ENCODE results near the gene PWWP2B.

The PWWP2B gene

DNA sequence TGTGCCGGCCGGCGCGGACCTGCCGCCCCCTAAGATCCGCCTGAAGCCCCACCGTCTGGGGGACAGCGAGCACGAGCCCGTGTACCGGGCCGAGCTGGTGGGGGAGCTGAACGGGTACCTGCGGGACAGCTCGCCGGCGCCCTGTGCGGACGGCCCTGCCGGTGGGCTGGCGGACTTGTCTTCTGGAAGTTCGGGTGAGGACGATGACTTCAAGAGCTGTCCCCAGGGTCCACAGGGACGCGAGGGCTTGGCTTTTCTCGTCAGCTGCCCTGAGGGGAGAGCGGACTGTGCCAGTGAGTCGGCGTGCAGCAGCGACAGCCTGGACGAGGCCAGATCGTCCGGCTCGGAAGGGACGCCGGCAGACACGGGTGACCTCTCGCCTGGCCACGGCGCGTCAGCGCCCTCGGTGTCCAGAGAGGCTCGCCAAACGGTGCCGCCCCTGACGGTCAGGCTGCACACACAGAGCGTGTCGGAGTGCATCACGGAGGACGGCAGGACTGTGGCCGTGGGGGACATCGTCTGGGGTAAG is 8.5 kb downstream of the PWWP2B start:
- Histone ChIP-seq H3K9me3 (ENCODE audit: low read length) (no peaks in the 10 kb centered on the region), H3K4me3 (ENCODE audit: low read length) (no peak overlapping the region)

DNA sequence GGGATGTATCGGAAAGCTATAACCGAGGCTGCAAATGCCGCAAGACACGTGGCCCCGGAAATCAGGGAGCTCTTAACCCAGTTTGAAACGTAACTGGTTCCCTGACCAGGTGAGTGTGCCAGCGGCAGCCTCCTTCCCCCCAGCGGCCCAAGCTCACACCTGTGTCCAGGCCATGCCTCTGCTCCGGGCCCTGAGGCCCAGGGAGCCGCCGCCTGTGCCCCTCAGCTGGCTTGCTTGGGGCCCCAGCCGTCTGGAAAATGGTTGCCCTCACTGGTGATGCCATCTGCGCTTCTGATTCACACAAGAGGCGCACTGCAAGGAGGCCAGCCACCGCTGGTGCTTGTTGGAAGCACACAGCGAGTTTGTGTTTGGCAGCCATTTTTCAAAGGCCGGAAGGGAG is 9.2 kb downstream of the PWWP2B start:
- H3K27me3 ChIP-seq (ENCODE audit: insufficient read depth, low read length) = no peaks in the 10 kb centered on the region
- no peaks in the 10 kb centered on the region for H3K4me1 ChIP-seq (ENCODE audit: insufficient read depth, low read length)
- peaks cover 15% of the 10 kb centered on the region for H3K36me3 ChIP-seq (ENCODE audit: insufficient read depth, low read length)
- no peaks in the 10 kb centered on the region for H3K9me3 ChIP-seq (ENCODE audit: low read length)
- no peak overlapping the region for H3K4me3 ChIP-seq (ENCODE audit: low read length)
- H2AFZ ChIP-seq (ENCODE audit: low read depth, low read length) = no peak overlapping the region

More for the DNA sequence above, 8.5 kb downstream of the PWWP2B start:
- no peaks in the 10 kb centered on the region for H3K4me1 ChIP-seq (ENCODE audit: insufficient read depth, low read length)
- no peak overlapping the region for H2AFZ ChIP-seq (ENCODE audit: low read depth, low read length)
- H3K36me3 ChIP-seq (ENCODE audit: insufficient read depth, low read length) = peaks cover 15% of the 10 kb centered on the region
- no peaks in the 10 kb centered on the region for H3K27me3 ChIP-seq (ENCODE audit: insufficient read depth, low read length)

GRCh38 chr10:132406750-132407149 is 9.8 kb downstream of the PWWP2B start:
- H3K9me3 ChIP-seq (ENCODE audit: low read length) = no peaks in the 10 kb centered on the region

DNA sequence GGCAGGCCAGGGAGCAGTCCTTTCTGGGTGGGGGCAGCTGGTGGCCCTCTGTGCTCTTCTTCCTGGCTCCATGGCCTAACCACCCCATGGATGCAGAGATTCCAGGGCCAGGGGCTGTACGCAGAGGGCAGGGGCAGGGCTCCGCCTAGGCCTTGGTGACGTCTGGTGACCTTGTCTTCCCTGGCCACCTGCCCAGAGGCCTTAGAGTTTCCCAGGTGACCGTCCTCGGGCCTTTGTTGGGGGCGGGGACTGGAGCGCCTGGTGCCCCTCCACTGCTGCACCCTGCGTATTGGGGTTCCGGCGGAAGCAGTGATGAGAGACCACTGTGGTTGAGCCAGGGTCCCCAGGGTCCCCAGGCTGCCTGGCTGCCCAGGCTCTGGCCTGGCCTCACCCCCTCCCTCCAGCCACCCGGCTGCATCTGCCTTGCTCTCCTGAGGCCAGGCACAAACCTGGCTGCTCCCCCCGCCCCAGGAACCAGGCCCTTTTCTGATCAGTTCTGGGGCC is 10.3 kb downstream of the PWWP2B start:
- Histone ChIP-seq H3K27me3 (ENCODE audit: insufficient read depth, low read length) (no peaks in the 10 kb centered on the region), H3K9me3 (ENCODE audit: low read length) (no peaks in the 10 kb centered on the region), H2AFZ (ENCODE audit: low read depth, low read length) (no peak overlapping the region), H3K36me3 (ENCODE audit: insufficient read depth, low read length) (peaks cover 15% of the 10 kb centered on the region), H3K4me3 (ENCODE audit: low read length) (no peak overlapping the region), H3K4me1 (ENCODE audit: insufficient read depth, low read length) (no peaks in the 10 kb centered on the region)

More at GRCh38 chr10:132406750-132407149, 9.8 kb downstream of the PWWP2B start:
- no peaks in the 10 kb centered on the region for H3K27me3 ChIP-seq (ENCODE audit: insufficient read depth, low read length)
- peaks cover 15% of the 10 kb centered on the region for H3K36me3 ChIP-seq (ENCODE audit: insufficient read depth, low read length)
- H3K4me1 ChIP-seq (ENCODE audit: insufficient read depth, low read length) = no peaks in the 10 kb centered on the region
- H2AFZ ChIP-seq (ENCODE audit: low read depth, low read length) = no peak overlapping the region
- no peak overlapping the region for H3K4me3 ChIP-seq (ENCODE audit: low read length)

DNA sequence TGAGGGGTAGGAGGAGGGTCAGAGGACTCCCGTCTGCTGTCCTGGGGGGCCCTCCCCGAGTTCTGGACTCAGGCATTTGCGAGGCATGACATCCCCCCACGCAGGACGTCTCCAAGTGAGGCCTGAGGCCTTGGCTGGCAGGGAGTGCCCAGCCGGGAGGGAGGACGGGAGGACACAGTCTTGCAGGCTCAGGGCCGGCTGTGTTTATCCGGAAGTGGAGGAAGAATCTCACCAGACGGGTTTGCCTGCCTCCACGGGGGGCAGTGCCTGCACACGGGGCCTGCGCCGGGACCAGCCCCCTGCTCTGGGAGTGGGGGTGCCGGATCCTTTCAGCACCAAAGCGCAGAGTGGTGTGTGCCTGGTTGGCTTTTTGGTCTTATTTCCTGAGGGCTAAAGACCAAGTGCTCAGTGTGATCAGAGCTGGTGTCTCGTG is 10.9 kb downstream of the PWWP2B start:
- H3K36me3 ChIP-seq (ENCODE audit: insufficient read depth, low read length) = peaks cover 15% of the 10 kb centered on the region
- no peak overlapping the region for H2AFZ ChIP-seq (ENCODE audit: low read depth, low read length)
- H3K4me1 ChIP-seq (ENCODE audit: insufficient read depth, low read length) = no peaks in the 10 kb centered on the region
- no peak overlapping the region for H3K4me3 ChIP-seq (ENCODE audit: low read length)
- no peaks in the 10 kb centered on the region for H3K9me3 ChIP-seq (ENCODE audit: low read length)
- H3K27me3 ChIP-seq (ENCODE audit: insufficient read depth, low read length) = no peaks in the 10 kb centered on the region

- no peak overlapping the region for H2AFZ ChIP-seq (ENCODE audit: low read depth, low read length)
- no peak overlapping the region for H3K4me3 ChIP-seq (ENCODE audit: low read length)
- H3K9me3 ChIP-seq (ENCODE audit: low read length) = no peaks in the 10 kb centered on the region
- peaks cover 15% of the 10 kb centered on the region for H3K36me3 ChIP-seq (ENCODE audit: insufficient read depth, low read length)
- no peaks in the 10 kb centered on the region for H3K4me1 ChIP-seq (ENCODE audit: insufficient read depth, low read length)
- no peaks in the 10 kb centered on the region for H3K27me3 ChIP-seq (ENCODE audit: insufficient read depth, low read length)
These were observed 11.4 kb downstream of the PWWP2B start for GRCh38 chr10:132408367-132408781.

DNA sequence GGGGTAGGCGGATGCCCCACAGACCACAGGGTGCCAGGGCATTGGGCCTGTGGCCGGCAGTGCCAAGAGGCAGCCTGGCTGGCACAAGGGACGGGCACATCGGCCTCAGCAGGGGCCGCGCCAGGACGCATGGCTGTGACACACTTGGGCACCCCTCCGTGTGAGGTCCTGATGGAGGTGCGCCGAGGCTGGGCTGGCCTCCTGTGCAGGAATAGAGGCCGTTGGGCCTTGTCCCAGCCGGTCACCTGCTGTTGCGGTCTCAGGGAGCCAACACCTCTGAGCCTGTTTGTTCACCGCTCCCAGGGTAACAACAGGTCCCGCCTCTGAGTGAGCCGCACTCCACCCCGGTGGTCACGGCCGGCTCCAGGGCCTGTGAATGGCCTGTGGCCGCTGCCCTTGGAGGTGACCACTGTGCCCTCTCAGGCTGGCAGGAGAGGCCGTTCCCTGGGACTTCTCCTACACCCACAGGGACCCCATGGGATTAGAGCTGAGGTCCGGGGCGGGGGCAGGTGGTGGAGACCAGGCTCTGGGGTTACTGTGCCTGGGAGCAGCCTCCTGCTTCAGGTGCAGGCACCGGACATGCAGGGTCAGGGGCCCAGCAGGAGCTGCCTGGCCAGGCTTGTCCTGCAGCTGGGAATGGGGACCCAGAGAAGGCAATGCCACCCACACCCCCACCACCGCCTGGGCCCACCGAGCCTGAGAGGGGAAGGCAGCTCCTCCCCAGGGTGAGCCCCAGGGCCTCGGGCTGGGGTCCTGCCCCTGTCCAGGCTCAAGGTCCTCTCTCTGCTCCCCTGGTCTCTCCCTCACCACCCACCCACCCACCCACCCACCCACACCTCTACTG is 12.0 kb downstream of the PWWP2B start:
- H3K4me1 ChIP-seq (ENCODE audit: insufficient read depth, low read length) = no peaks in the 10 kb centered on the region
- H2AFZ ChIP-seq (ENCODE audit: low read depth, low read length) = no peak overlapping the region
- no peaks in the 10 kb centered on the region for H3K27me3 ChIP-seq (ENCODE audit: insufficient read depth, low read length)
- H3K4me3 ChIP-seq (ENCODE audit: low read length) = no peak overlapping the region
- H3K36me3 ChIP-seq (ENCODE audit: insufficient read depth, low read length) = peaks cover 15% of the 10 kb centered on the region
- H3K9me3 ChIP-seq (ENCODE audit: low read length) = no peaks in the 10 kb centered on the region

- Histone ChIP-seq H3K4me1 (ENCODE audit: insufficient read depth, low read length) (no peaks in the 10 kb centered on the region), H3K27me3 (ENCODE audit: insufficient read depth, low read length) (no peaks in the 10 kb centered on the region)
These were observed 12.6 kb downstream of the PWWP2B start for GRCh38 chr10:132409667-132410028.

DNA sequence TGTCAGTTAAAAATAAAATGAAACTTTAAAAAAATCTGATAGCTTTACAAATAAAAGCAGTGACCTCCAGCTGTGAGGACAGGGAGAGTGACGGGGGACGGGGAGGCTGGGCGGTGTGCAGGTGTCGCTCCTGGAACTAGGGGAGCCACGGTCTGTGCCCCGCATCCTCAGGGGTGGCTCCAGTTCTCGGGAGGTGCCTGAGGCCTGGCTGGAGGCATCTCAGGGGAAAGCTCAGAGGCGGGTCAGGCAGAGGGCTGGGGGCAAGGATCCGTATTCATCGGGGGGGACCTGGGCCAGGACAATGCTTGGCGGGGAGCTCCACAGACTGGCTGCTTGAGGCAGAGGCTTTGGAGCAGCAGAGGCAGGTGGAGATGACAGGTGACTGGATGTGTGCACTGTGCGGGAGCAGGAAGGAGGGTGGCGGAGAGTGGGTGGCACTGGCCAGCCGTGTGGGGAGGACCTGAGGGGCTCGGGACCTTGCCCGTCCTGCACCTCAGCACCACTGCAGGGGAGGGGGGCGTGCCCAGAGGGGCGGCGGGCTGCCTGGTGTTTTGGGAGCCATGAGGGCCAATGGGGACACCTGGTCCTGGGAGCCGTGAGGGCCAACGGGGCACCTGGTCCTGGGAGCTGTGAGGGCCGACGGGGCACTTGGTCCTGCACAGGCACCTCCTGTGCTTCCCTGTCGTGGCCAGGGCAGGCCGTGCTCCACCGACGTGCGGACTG is 13.2 kb downstream of the PWWP2B start:
- Histone ChIP-seq H3K27me3 (ENCODE audit: insufficient read depth, low read length) (no peaks in the 10 kb centered on the region), H3K4me1 (ENCODE audit: insufficient read depth, low read length) (no peaks in the 10 kb centered on the region), H3K36me3 (ENCODE audit: insufficient read depth, low read length) (peaks cover 15% of the 10 kb centered on the region), H2AFZ (ENCODE audit: low read depth, low read length) (no peak overlapping the region), H3K4me3 (ENCODE audit: low read length) (no peak overlapping the region), H3K9me3 (ENCODE audit: low read length) (no peaks in the 10 kb centered on the region)

More at GRCh38 chr10:132409667-132410028, 12.6 kb downstream of the PWWP2B start:
- no peak overlapping the region for H3K4me3 ChIP-seq (ENCODE audit: low read length)
- peaks cover 18% of the 10 kb centered on the region for H3K36me3 ChIP-seq (ENCODE audit: insufficient read depth, low read length)
- no peak overlapping the region for H2AFZ ChIP-seq (ENCODE audit: low read depth, low read length)
- H3K9me3 ChIP-seq (ENCODE audit: low read length) = no peaks in the 10 kb centered on the region

- no peaks in the 10 kb centered on the region for H3K9me3 ChIP-seq (ENCODE audit: low read length)
- no peak overlapping the region for H3K4me3 ChIP-seq (ENCODE audit: low read length)
- H3K36me3 ChIP-seq (ENCODE audit: insufficient read depth, low read length) = peaks cover 8% of the 10 kb centered on the region
- no peak overlapping the region for H2AFZ ChIP-seq (ENCODE audit: low read depth, low read length)
- no peaks in the 10 kb centered on the region for H3K4me1 ChIP-seq (ENCODE audit: insufficient read depth, low read length)
- H3K27me3 ChIP-seq (ENCODE audit: insufficient read depth, low read length) = no peaks in the 10 kb centered on the region
These were observed 14.0 kb downstream of the PWWP2B start for GRCh38 chr10:132410779-132411532.

GRCh38 chr10:132411561-132412253 is 14.7 kb downstream of the PWWP2B start:
- H3K27me3 ChIP-seq (ENCODE audit: insufficient read depth, low read length) = no peaks in the 10 kb centered on the region
- H3K4me1 ChIP-seq (ENCODE audit: insufficient read depth, low read length) = no peaks in the 10 kb centered on the region
- H3K36me3 ChIP-seq (ENCODE audit: insufficient read depth, low read length) = peaks cover 3% of the 10 kb centered on the region
- H3K4me3 ChIP-seq (ENCODE audit: low read length) = no peak overlapping the region
- no peak overlapping the region for H2AFZ ChIP-seq (ENCODE audit: low read depth, low read length)
- H3K9me3 ChIP-seq (ENCODE audit: low read length) = no peaks in the 10 kb centered on the region
